Stromal cell of bone marrow (primary cell): ENCODE data around the gene CTNND2.

ENCODE experiments used
- DNase-seq: peaks from one replicate; pipeline ENCODE4 v3.0.0-alpha.2; 2012; ENCODE audit warnings: low read depth

CTNND2 gene

GRCh38 chr5:11174591-11174990 lies 729.7 kb downstream of the CTNND2 start:
- DNase-seq = no peak

DNA sequence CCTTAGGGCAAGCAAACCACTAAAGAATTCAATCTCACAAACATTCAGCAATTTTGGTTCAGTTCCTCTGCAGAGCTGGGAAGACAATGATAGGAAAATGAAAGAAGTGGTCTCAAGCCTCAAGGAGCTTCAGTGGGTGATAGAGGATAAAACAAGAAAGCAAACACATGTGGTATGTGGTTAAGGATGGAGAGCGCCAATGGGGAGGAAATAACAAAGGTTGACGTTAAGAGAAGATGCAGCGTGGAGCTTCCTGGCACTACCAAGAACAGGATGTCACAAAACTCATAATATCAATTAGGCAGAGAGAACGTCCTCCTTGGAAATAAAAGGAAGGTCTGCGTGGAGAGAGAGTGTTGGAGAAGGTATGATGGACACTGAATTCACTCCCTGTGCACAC lies 731.8 kb downstream of the CTNND2 start:
- no peak for DNase-seq

DNA sequence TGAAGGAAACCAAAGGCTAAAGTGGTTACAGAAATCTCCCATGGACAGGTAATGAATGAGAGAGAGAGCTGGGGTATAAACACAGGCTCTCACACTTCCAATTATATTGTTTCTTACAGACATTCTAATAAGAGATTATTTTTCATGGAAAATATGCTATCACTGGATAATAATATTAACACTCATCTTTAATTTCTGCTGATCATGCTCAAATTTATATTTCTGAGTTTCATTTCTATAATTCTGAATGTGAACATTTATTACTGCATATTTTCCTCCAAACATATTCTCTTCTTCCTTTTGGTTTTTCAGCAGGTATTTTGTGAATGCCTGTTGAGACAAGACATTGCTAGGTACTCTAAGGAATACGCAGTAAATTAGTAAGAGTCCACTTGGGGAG lies 733.0 kb downstream of the CTNND2 start:
- no peak for DNase-seq

GRCh38 chr5:11166923-11167322 lies 737.3 kb downstream of the CTNND2 start:
- no peak for DNase-seq

- DNase-seq = no peak
Observed at GRCh38 chr5:11164531-11165294, 739.5 kb downstream of the CTNND2 start.

- DNase-seq = no peak
Observed at GRCh38 chr5:11157132-11157531, 747.1 kb downstream of the CTNND2 start.

GRCh38 chr5:11153670-11154382 lies 750.4 kb downstream of the CTNND2 start:
- DNase-seq = no peak

DNA sequence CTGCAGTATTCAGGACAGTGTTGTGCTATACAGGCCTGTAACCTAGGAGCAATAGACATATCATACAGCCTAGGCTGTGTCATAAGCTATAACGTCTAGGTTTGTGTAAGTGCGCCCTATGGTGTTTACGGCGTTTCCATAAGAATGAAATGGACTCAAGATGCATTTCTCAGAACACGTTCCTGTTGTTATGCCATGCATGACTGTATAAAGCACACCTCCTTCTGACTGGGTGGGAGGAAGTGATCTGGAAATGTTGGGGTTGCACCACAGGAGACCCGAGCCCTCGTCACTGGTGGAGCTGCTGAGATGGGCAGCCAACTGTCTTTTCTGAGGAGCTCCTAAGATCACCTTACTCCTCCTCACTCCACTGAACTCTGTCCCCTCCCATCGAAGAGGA lies 751.9 kb downstream of the CTNND2 start:
- no peak for DNase-seq

DNA sequence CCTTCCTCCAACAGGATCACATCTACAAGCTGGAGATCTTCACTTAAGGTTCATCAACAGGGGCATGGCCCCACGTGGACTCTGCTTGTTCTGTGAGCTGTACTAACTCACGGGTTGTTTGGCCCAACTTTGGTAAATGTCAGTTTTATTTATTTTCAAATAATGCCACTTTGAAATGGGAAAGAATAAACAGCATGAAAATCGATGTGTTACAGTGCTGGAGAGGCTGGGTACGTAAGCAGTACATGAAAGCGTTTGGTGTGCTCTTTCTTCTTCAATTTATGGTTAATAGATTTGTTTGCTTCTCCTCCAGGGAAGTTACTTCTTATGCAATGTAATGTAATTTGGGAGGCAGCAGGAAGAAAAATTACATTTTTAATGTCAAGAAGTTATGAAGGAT lies 753.3 kb downstream of the CTNND2 start:
- no peak for DNase-seq

- DNase-seq = no peak
Observed at GRCh38 chr5:11148810-11149539, 755.3 kb downstream of the CTNND2 start.

GRCh38 chr5:11146171-11146570 lies 758.1 kb downstream of the CTNND2 start:
- no peak for DNase-seq

GRCh38 chr5:11143456-11144267 lies 760.6 kb downstream of the CTNND2 start:
- no peak for DNase-seq

DNA sequence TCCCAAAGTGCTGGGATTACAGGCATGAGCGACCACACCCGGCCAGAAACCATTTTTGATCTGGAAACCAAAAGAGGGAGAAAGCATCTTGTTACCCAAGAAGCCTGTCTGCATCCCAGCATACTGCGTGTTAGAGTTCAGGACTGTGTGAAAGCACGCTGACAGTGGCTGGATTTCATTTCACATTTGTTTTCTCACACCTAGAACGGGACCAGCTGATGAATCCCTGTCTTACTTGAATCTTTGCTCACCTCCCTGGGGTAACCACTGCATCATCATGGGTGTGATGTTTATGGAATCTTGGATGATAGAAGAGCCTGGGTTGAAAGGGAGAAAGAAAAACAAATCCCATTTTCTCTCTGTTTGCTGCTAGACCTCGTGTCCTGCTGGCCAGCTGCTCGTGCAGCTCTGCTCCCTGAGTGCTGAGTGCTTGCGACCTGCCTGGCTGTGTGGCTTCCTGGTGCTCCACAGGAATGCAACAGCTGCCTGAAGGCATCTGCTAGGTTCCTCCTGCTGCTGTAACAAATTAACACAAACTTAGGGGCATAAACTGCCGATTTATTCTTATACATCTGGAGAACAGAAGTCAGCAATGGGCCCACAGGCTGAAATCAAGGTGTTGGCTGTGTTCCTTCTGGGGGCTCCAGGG lies 764.9 kb downstream of the CTNND2 start:
- DNase-seq = no peak

- DNase-seq = no peak
Observed at GRCh38 chr5:11130131-11130530, 774.1 kb downstream of the CTNND2 start.

- DNase-seq = no peak
Observed at GRCh38 chr5:11128021-11128420, 776.2 kb downstream of the CTNND2 start.

- no peak for DNase-seq
Observed at GRCh38 chr5:11126844-11127243, 777.4 kb downstream of the CTNND2 start.

GRCh38 chr5:11121885-11122284 lies 782.4 kb downstream of the CTNND2 start:
- DNase-seq = no peak

DNA sequence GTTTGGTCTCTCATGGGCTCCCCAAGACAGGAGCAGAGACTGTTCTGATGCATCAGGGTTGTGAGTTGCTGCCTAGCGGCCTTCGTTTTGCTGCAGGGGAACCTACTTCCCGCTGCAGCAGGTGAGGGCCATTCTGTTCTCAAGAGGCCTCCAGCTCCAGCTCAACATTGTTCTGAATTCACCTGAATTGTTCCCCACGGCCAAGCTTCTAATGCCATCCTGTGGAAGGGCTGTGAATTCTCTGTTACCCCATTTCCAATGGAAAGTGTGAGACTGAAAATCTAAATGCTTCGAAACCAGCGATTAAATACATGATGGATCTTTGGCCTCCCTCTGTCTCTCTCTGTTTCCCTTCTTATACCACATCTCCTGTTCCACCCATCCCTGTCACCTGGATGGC lies 794.1 kb downstream of the CTNND2 start:
- no peak for DNase-seq

DNA sequence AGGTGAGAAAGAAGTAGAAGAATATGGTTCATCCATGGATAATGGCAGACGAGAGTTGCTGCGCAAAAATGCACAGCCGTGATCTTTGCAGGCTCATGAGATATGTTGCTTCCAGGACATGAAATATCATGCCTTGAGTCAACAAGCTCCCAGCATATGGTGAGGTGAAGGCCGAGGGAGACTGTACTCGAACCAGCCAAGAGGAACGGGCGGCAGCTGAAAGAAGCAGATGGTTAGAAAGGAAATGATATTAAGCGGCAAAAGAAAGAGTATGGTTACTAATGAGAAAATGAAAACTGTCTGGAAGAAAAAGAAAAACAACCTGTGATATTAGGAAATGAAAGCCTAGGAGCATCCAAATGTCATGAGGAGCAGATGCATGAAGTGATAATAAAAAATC lies 798.5 kb downstream of the CTNND2 start:
- no peak for DNase-seq

DNA sequence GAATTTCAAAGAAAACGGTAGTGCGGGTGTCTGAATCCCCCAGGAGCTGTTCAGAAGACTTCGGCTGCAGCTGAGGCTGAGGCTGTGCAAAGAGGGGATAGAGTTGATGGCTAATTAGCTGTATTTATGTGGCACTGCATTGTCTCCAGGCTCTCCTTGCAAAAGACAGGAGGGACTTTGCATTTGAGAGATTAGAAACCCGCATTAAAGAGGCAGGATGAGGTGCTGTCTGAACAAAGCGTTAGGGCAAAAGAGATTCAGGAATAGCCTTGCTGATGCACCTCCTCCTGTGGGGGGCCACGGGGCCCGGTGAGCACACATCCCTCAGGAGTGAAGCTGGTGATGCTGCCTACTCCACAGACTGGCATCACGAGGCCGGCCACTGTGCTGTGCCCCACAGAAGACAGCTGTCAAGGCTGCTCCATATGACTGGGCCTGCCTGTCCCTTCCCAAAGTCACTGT lies 799.6 kb downstream of the CTNND2 start:
- no peak for DNase-seq

GRCh38 chr5:11104210-11104609 lies 800.0 kb downstream of the CTNND2 start:
- DNase-seq = no peak

- no peak for DNase-seq
Observed at GRCh38 chr5:11084111-11084510, 820.1 kb downstream of the CTNND2 start.
